Astrocyte (in vitro differentiated cells and primary cell): ENCODE measurements around the gene TOMM70.

Experiments used
- CTCF ChIP-seq: IDR thresholded peaks from 2 replicates; pipeline ENCODE4 v1.5.1; 2011; ENCODE audit warnings: low read depth, mild to moderate bottlenecking, inconsistent platforms, low read length, moderate library complexity; ENCODE audit not compliant: insufficient read depth
- EZH2 ChIP-seq: IDR thresholded peaks from 2 replicates; pipeline ENCODE4 v1.6.1; 2012; ENCODE audit warnings: mild to moderate bottlenecking, low read length, inconsistent platforms; ENCODE audit not compliant: insufficient read depth

DNA sequence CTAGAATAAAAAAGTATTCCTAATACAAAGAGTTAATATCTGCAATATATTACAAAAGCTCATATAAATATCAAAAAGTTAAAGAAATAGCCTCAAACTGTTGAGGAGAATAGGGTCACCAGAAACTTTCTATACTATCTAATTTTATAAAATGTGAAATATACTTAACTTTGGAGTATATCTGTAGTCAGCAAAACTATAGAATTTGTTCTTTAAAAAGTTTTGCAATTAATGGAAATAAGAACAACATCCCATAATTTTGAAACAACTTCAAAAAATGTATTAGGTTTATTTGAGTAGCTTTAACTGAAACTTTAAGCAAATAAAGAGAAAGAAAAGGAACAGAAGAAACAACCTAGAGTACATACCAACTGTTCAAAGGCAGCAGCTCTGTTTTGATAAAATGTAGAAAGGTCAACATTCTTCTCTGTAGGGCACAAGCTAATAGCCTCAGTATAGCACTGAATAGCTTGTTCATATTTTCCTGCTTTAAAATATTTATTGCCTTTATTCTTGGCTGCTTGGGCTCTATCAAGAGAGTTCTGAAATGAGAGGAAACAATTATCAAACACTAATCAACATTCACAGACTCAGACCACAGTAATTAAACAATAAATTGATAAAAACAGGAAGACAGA lies 14.3 kb downstream of the TOMM70 start:
- TF ChIP-seq CTCF = no peak
- no peak for TF ChIP-seq EZH2
